Measurements from ENCODE around the gene RNU5D-1. TPM values are rescaled to one million over a fixed set of nuclear protein-coding genes. Genes with fewer than 3 reads are reported as not detected.

Gene RNU5D-1
- total and polyA plus RNA-seq, 2 donors, result 85.6 TPM; not detected in 1

DNA sequence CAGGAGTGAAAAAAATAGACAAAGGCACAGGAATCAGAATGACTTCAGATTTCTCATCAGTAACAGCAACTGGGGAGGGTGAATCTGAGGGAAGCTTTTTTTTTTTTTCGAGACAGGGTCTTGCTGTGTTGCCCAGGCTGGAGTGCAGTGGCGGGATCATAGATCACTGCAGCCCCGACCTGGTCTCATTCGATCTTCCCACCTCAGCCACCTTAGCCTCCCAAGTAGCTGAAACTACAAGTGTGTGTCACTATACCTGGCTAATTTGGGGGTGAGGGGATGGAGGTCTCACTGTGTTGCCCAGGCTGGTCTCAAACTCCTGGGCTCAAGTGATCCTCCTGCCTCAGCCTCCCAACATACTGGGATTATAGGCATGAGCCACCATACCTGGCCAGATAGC, 45.8 kb downstream of the RNU5D-1 start:
- 97% methylated on average over 4 of the region's 4 CpGs for WGBS

DNA sequence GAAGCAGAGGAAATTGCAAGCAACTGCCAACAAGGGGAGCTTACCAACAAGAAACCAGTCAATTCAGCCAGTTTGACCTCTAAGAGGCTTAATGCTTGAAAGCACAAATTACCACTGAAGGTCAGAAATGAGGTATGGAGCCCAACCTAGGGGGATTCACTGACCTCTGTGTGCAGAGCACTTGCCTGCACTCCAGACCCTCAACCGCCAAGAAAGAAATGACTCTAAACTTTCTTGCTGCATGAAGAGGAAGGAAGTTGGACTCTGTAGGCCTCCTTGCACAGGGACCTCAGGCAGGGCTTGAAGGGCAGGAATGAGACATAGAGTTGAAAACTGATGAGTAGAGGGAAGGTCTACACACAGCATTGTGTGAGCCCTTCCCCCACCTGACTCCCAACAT, 46.4 kb downstream of the RNU5D-1 start:
- 27% methylated on average over 1 of the region's 1 CpG for WGBS
- H3K4me1 ChIP-seq (ENCODE audit: control insufficient read depth in 2 of 2, insufficient read depth in 2 of 2, low read length in 2 of 2), result peaks cover 6 to 9% of the 10 kb centered on the region in 2 donors
- no peak overlapping the region for H3K4me3 ChIP-seq (ENCODE audit: low read length in 2 of 2)
- DNase-seq (ENCODE audit: low read depth in 6 of 9, low spot score in 9 of 9), result peak in 2 of 9 donors; percentile 40 to 60
- H3K27me3 ChIP-seq (ENCODE audit: control insufficient read depth in 2 of 2, insufficient read depth in 1 of 2, low read length in 1 of 2), result no peaks in the 10 kb centered on the region
- peak overlapping the region; percentile 9 to 71 for H3K27ac ChIP-seq (ENCODE audit: low read depth in 1 of 2, low read length in 1 of 2)
- H3K36me3 ChIP-seq (ENCODE audit: control insufficient read depth in 2 of 2, insufficient read depth in 2 of 2, low read length in 1 of 2), result no peaks in the 10 kb centered on the region
- no peaks in the 10 kb centered on the region for H3K9me3 ChIP-seq (ENCODE audit: control insufficient read depth in 2 of 2, insufficient read depth in 1 of 2, low read length in 1 of 2)

More for the DNA sequence above, 45.8 kb downstream of the RNU5D-1 start:
- DNase-seq (ENCODE audit: low read depth in 6 of 9, low spot score in 9 of 9), result no peak
- no peak overlapping the region for H3K27ac ChIP-seq (ENCODE audit: low read depth in 1 of 2, low read length in 1 of 2)
- peaks cover 6 to 9% of the 10 kb centered on the region in 2 donors for H3K4me1 ChIP-seq (ENCODE audit: control insufficient read depth in 2 of 2, insufficient read depth in 2 of 2, low read length in 2 of 2)
- no peaks in the 10 kb centered on the region for H3K27me3 ChIP-seq (ENCODE audit: control insufficient read depth in 2 of 2, insufficient read depth in 1 of 2, low read length in 1 of 2)
- H3K9me3 ChIP-seq (ENCODE audit: control insufficient read depth in 2 of 2, insufficient read depth in 1 of 2, low read length in 1 of 2), result no peaks in the 10 kb centered on the region
- H3K4me3 ChIP-seq (ENCODE audit: low read length in 2 of 2), result no peak overlapping the region
- H3K36me3 ChIP-seq (ENCODE audit: control insufficient read depth in 2 of 2, insufficient read depth in 2 of 2, low read length in 1 of 2), result no peaks in the 10 kb centered on the region

DNA sequence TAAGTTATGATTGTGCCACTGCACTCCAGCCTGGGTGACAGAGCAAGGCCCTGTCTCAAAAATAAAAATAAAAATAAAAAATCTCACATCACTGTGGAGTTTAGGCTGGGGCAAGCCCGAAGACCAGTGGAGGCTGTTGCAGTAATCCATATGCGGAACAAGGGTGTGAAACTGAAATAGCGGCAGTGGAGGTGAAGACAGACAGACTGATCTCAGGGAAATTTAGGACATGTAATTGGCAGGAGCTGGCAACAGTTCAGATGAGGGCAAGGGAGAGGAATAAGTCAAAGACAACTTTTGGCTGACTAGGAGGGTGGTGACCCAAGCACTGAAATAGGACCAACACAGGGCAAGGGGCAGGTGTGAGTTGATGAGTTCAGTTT, 48.1 kb downstream of the RNU5D-1 start:
- no peaks in the 10 kb centered on the region for H3K36me3 ChIP-seq (ENCODE audit: control insufficient read depth in 2 of 2, insufficient read depth in 2 of 2, low read length in 1 of 2)
- peaks cover 6 to 9% of the 10 kb centered on the region in 2 donors for H3K4me1 ChIP-seq (ENCODE audit: control insufficient read depth in 2 of 2, insufficient read depth in 2 of 2, low read length in 2 of 2)
- no peak overlapping the region for H3K4me3 ChIP-seq (ENCODE audit: low read length in 2 of 2)
- H3K27me3 ChIP-seq (ENCODE audit: control insufficient read depth in 2 of 2, insufficient read depth in 1 of 2, low read length in 1 of 2), result no peaks in the 10 kb centered on the region
- no peak overlapping the region for H3K27ac ChIP-seq (ENCODE audit: low read depth in 1 of 2, low read length in 1 of 2)
- no peak for DNase-seq (ENCODE audit: low read depth in 6 of 9, low spot score in 9 of 9)
- 98% methylated on average over 3 of the region's 3 CpGs for WGBS
- no peaks in the 10 kb centered on the region for H3K9me3 ChIP-seq (ENCODE audit: control insufficient read depth in 2 of 2, insufficient read depth in 1 of 2, low read length in 1 of 2)

DNA sequence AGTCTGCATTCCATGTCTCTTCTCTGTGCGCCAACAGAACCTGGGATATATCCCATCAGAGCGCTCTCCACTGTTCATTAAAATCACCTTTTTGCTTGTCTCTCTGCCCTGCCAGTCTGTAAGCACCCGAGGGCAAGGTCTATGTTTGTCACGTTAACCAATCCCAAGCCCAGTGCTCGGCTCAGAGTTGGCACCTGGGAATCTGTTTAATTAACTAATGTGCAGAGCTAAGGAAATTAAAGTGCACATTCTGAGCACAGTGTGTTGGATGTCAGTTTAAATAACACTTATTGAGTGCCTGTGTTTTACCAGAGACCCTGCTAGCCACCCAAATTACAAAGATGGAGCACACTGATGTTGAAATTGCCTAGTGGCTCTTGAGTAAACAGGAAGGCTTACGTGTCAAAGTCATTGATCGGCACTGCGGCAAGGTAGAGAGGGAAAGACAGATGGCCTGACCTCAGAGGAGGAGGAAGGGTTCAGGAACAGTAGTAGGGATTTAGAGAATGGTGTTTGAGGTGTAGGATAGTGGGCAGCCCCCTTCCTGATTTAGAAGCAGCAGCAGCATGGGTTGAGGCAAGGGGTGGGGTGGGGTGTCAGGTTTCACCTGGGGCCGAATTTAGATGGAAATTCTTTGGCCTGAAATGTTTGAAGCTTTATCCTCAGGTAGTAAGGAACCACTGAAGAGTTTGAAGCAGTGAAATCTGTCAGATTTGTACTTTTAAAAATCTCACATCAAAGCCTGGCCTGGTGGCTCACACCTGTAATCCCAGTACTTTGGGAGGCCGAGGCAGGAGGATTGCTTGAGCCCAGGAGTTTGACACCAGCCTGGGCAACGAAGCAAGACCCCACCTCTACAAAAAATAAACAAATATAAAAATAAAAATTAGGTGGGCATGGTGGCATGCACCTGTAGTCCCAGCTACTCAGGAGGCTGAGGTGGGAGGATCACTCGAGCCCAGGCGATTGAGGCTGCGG, 48.8 kb downstream of the RNU5D-1 start:
- Histone ChIP-seq H3K4me1 (ENCODE audit: control insufficient read depth in 2 of 2, insufficient read depth in 2 of 2, low read length in 2 of 2) (peaks cover 6 to 9% of the 10 kb centered on the region in 2 donors), H3K27me3 (ENCODE audit: control insufficient read depth in 2 of 2, insufficient read depth in 1 of 2, low read length in 1 of 2) (no peaks in the 10 kb centered on the region), H3K36me3 (ENCODE audit: control insufficient read depth in 2 of 2, insufficient read depth in 2 of 2, low read length in 1 of 2) (no peaks in the 10 kb centered on the region), H3K9me3 (ENCODE audit: control insufficient read depth in 2 of 2, insufficient read depth in 1 of 2, low read length in 1 of 2) (no peaks in the 10 kb centered on the region), H3K27ac (ENCODE audit: low read depth in 1 of 2, low read length in 1 of 2) (no peak overlapping the region), H3K4me3 (ENCODE audit: low read length in 2 of 2) (no peak overlapping the region)
- DNase-seq (ENCODE audit: low read depth in 6 of 9, low spot score in 9 of 9), result no peak
- WGBS, result 97% methylated on average over 14 of the region's 14 CpGs

Other genes starting within 250 kb of the RNU5D-1 start
- gene TMEM53, start 56.7 kb downstream of the RNU5D-1 start, total RNA-seq, result 2.7 TPM
- 5.5 TPM for gene TMEM53, start 56.7 kb downstream of the RNU5D-1 start, polyA plus RNA-seq
- 47.7 TPM for gene ARMH1, start 56.5 kb downstream of the RNU5D-1 start, total RNA-seq
- 577 TPM for gene ARMH1, start 56.5 kb downstream of the RNU5D-1 start, polyA plus RNA-seq
- 42.1 TPM for gene KIF2C, start 8.7 kb upstream of the RNU5D-1 start, total RNA-seq
- 6.2 TPM for gene KIF2C, start 8.7 kb upstream of the RNU5D-1 start, polyA plus RNA-seq
- 3,262 TPM for gene RPS8, start 44.4 kb upstream of the RNU5D-1 start, total RNA-seq
- gene RPS8, start 44.4 kb upstream of the RNU5D-1 start, polyA plus RNA-seq, result 3,732 TPM
- 0.28 TPM for gene BEST4, start 57.0 kb upstream of the RNU5D-1 start, total RNA-seq
- 1.3 TPM for gene BEST4, start 57.0 kb upstream of the RNU5D-1 start, polyA plus RNA-seq
- gene PLK3, start 69.2 kb upstream of the RNU5D-1 start, total RNA-seq, result 10.1 TPM
- 32.9 TPM for gene PLK3, start 69.2 kb upstream of the RNU5D-1 start, polyA plus RNA-seq
- 0.09 TPM for gene DYNLT4, start 76.2 kb upstream of the RNU5D-1 start, total RNA-seq
- 0.09 TPM for gene DYNLT4, start 76.2 kb upstream of the RNU5D-1 start, polyA plus RNA-seq
- gene BTBD19, start 77.4 kb upstream of the RNU5D-1 start, total RNA-seq, result 0.42 TPM
- 3.8 TPM for gene BTBD19, start 77.4 kb upstream of the RNU5D-1 start, polyA plus RNA-seq
- 0.33 TPM for gene PTCH2, start 112.1 kb upstream of the RNU5D-1 start, total RNA-seq
- gene PTCH2, start 112.1 kb upstream of the RNU5D-1 start, polyA plus RNA-seq, result 0.91 TPM